Esophagus squamous epithelium (tissue), 4 donors: Measurements from ENCODE around the gene LCE1F.

Experiments used
- POLR2A ChIP-seq, 4 donors: fragments of 450-650 bp; IDR thresholded peaks; one replicate each; pipeline ENCODE4 v1.6.1; 2017; ENCODE audit warnings: antibody characterized with exemption in 4 of 4, mild to moderate bottlenecking in 4 of 4, moderate library complexity in 3 of 4
- TF ChIP-seq, protein P1 (sequence below), 6 experiments: fragments of 450-650 bp in 4 of 6; fragments of 200-600 bp in 2 of 6; sonication (generic) in 2 of 6; IDR thresholded peaks; one replicate each; pipeline ENCODE4 v1.5.1; 2016 to 2019; ENCODE audit warnings: antibody characterized with exemption in 6 of 6, mild to moderate bottlenecking in 4 of 6, moderate library complexity in 4 of 6

DNA sequence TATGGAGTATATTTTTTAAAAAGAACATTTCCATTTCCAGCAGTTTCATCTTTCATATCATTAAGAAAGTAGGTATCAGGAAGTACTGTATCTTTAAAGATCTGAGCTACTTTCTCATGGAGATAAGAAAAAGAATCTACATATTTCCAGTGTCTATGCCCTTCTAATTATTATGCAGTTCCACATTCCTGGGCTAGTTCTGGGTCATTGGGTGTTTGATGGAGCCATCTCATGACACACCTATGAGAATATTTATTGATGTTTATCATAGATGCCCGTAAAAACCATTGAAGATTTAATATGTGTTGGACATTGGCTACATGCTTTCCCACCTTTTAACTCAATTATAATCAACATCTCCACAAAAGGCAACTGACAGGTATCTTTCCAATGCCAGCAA is 46.0 kb upstream of the LCE1F start:
- TF ChIP-seq, protein P1, sequence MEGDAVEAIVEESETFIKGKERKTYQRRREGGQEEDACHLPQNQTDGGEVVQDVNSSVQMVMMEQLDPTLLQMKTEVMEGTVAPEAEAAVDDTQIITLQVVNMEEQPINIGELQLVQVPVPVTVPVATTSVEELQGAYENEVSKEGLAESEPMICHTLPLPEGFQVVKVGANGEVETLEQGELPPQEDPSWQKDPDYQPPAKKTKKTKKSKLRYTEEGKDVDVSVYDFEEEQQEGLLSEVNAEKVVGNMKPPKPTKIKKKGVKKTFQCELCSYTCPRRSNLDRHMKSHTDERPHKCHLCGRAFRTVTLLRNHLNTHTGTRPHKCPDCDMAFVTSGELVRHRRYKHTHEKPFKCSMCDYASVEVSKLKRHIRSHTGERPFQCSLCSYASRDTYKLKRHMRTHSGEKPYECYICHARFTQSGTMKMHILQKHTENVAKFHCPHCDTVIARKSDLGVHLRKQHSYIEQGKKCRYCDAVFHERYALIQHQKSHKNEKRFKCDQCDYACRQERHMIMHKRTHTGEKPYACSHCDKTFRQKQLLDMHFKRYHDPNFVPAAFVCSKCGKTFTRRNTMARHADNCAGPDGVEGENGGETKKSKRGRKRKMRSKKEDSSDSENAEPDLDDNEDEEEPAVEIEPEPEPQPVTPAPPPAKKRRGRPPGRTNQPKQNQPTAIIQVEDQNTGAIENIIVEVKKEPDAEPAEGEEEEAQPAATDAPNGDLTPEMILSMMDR (IDR thresholded peaks at IDR 0.05): no peak
- no peak for TF ChIP-seq POLR2A (IDR thresholded peaks at IDR 0.05)
